ENCODE measurements around the gene SRGAP1. TPM values are rescaled to one million over a fixed set of nuclear protein-coding genes. Genes with fewer than 3 reads are reported as not detected.
"Not testable (repeated sequence)": the region's sequence is repeated elsewhere in the genome, so short reads cannot be mapped to it uniquely, and the experiment has no call there.

Gene SRGAP1
- total RNA-seq, 1 donor from 2014 or later, result 40.8 TPM

- DNase-seq (ENCODE audit: low spot score in 2 of 2), result no peak
- no peak for FAIRE-seq
These were observed 253.0 kb downstream of the SRGAP1 start for GRCh38 chr12:64097366-64098105.

GRCh38 chr12:64098709-64099354 lies 254.3 kb downstream of the SRGAP1 start:
- FAIRE-seq (no peak), DNase-seq (ENCODE audit: low spot score in 2 of 2) (no peak)

GRCh38 chr12:64099397-64099796 lies 254.9 kb downstream of the SRGAP1 start:
- no peak for FAIRE-seq

GRCh38 chr12:64102339-64102738 lies 257.8 kb downstream of the SRGAP1 start:
- DNase-seq (ENCODE audit: low spot score in 2 of 2) (no peak), FAIRE-seq (no peak)

More at GRCh38 chr12:64099397-64099796, 254.9 kb downstream of the SRGAP1 start:
- no peak for DNase-seq (ENCODE audit: low spot score in 2 of 2)

GRCh38 chr12:64103825-64104740 lies 259.6 kb downstream of the SRGAP1 start:
- DNase-seq (ENCODE audit: low spot score in 2 of 2), result no peak
- no peak for FAIRE-seq

- DNase-seq (ENCODE audit: low spot score in 2 of 2), result no peak
- FAIRE-seq, result no peak
These were observed 260.5 kb downstream of the SRGAP1 start for GRCh38 chr12:64105026-64105425.

- no peak for DNase-seq (ENCODE audit: low spot score in 2 of 2)
These were observed 263.3 kb downstream of the SRGAP1 start for GRCh38 chr12:64107776-64108175.

GRCh38 chr12:64109706-64110105 lies 265.2 kb downstream of the SRGAP1 start:
- DNase-seq (ENCODE audit: low spot score in 2 of 2) (no peak), FAIRE-seq (no peak)

More at GRCh38 chr12:64107776-64108175, 263.3 kb downstream of the SRGAP1 start:
- no peak for FAIRE-seq

GRCh38 chr12:64110864-64111263 lies 266.4 kb downstream of the SRGAP1 start:
- DNase-seq (ENCODE audit: low spot score in 2 of 2) (no peak), FAIRE-seq (no peak)

GRCh38 chr12:64116969-64117368 lies 272.5 kb downstream of the SRGAP1 start:
- DNase-seq (ENCODE audit: low spot score in 2 of 2) (no peak), FAIRE-seq (no peak)

GRCh38 chr12:64120568-64120967 lies 276.1 kb downstream of the SRGAP1 start:
- FAIRE-seq (no peak), DNase-seq (ENCODE audit: low spot score in 2 of 2) (no peak)

- not testable (repeated sequence) for FAIRE-seq
These were observed 276.6 kb downstream of the SRGAP1 start for GRCh38 chr12:64121086-64121485.

GRCh38 chr12:64122154-64122553 lies 277.7 kb downstream of the SRGAP1 start:
- DNase-seq (ENCODE audit: low spot score in 2 of 2) (no peak), FAIRE-seq (no peak)

More at GRCh38 chr12:64121086-64121485, 276.6 kb downstream of the SRGAP1 start:
- not testable (repeated sequence) for DNase-seq (ENCODE audit: low spot score in 2 of 2)

GRCh38 chr12:64122995-64123394 lies 278.5 kb downstream of the SRGAP1 start:
- DNase-seq (ENCODE audit: low spot score in 2 of 2), result no peak
- no peak for FAIRE-seq

- FAIRE-seq, result no peak
- no peak for DNase-seq (ENCODE audit: low spot score in 2 of 2)
These were observed 278.9 kb downstream of the SRGAP1 start for GRCh38 chr12:64123448-64123847.

GRCh38 chr12:64124511-64125197 lies 280.2 kb downstream of the SRGAP1 start:
- no peak for FAIRE-seq

GRCh38 chr12:64125913-64126312 lies 281.4 kb downstream of the SRGAP1 start:
- DNase-seq (ENCODE audit: low spot score in 2 of 2), result no peak

More at GRCh38 chr12:64124511-64125197, 280.2 kb downstream of the SRGAP1 start:
- no peak for DNase-seq (ENCODE audit: low spot score in 2 of 2)

GRCh38 chr12:64127811-64128210 lies 283.3 kb downstream of the SRGAP1 start:
- DNase-seq (ENCODE audit: low spot score in 2 of 2) (no peak), FAIRE-seq (no peak)

More at GRCh38 chr12:64125913-64126312, 281.4 kb downstream of the SRGAP1 start:
- FAIRE-seq, result no peak

- FAIRE-seq (no peak), DNase-seq (ENCODE audit: low spot score in 2 of 2) (no peak)
These were observed 283.9 kb downstream of the SRGAP1 start for GRCh38 chr12:64128366-64128765.

- FAIRE-seq; DNase-seq (ENCODE audit: low spot score in 2 of 2): not testable (repeated sequence)
These were observed 286.0 kb downstream of the SRGAP1 start for GRCh38 chr12:64130476-64130875.
